HEK293 (cell line): Measurements from ENCODE around the gene DUS1L.
A peak's percentile ranks its signal among the peaks of the same experiment; 100 is the strongest.

Experiments used
- CTCF ChIP-seq: fragments of 450-650 bp; formaldehyde crosslinking; IDR thresholded peaks from 2 replicates; pipeline ENCODE4 v1.5.1; 2016; ENCODE audit warnings: missing biosample characterization, missing genetic modification characterization
- ELK4 ChIP-seq: IDR thresholded peaks from 2 replicates; pipeline ENCODE4 v1.6.1; 2011; ENCODE audit warnings: mild to moderate bottlenecking, low read depth, low read length, borderline replicate concordance
- HOXC10 ChIP-seq: sonication (generic); formaldehyde crosslinking; IDR thresholded peaks from 2 replicates; pipeline ENCODE4 v1.8.1; 2023; ENCODE audit warnings: mild to moderate bottlenecking, missing genetic modification reagents
- SALL2 ChIP-seq: fragments of 450-650 bp; formaldehyde crosslinking; IDR thresholded peaks from 2 replicates; pipeline ENCODE4 v1.5.0; 2017; ENCODE audit warnings: missing biosample characterization, mild to moderate bottlenecking, missing genetic modification characterization, borderline replicate concordance
- YY2 ChIP-seq: fragments of 450-650 bp; formaldehyde crosslinking; IDR thresholded peaks from 2 replicates; pipeline ENCODE4 v1.5.1; 2016; ENCODE audit warnings: missing biosample characterization, missing genetic modification characterization
- ZBTB11 ChIP-seq: fragments of 450-650 bp; formaldehyde crosslinking; conservative IDR thresholded peaks from 2 replicates; pipeline ENCODE4 v1.5.1; 2016; ENCODE audit warnings: low read depth, missing biosample characterization, missing genetic modification characterization
- ZEB2 ChIP-seq: fragments of 450-650 bp; formaldehyde crosslinking; IDR thresholded peaks from 2 replicates; pipeline ENCODE4 v1.5.1; 2016; ENCODE audit warnings: missing biosample characterization, missing genetic modification characterization
- ZFP69B ChIP-seq: fragments of 450-650 bp; formaldehyde crosslinking; IDR thresholded peaks from 2 replicates; pipeline ENCODE4 v1.5.1; 2016; ENCODE audit warnings: missing biosample characterization, missing genetic modification characterization
- ZNF133 ChIP-seq: fragments of 450-650 bp; formaldehyde crosslinking; IDR thresholded peaks from 2 replicates; pipeline ENCODE4 v1.5.1; 2016; ENCODE audit warnings: missing biosample characterization, missing genetic modification characterization
- ZNF140 ChIP-seq: fragments of 450-650 bp; formaldehyde crosslinking; IDR thresholded peaks from 2 replicates; pipeline ENCODE4 v1.5.1; 2016; ENCODE audit warnings: missing biosample characterization, missing genetic modification characterization
- ZNF148 ChIP-seq: fragments of 450-650 bp; formaldehyde crosslinking; IDR thresholded peaks from 2 replicates; pipeline ENCODE4 v1.5.0; 2017; ENCODE audit warnings: missing biosample characterization, missing genetic modification characterization, borderline replicate concordance
- ZNF157 ChIP-seq: fragments of 450-650 bp; formaldehyde crosslinking; IDR thresholded peaks from 2 replicates; pipeline ENCODE4 v1.5.1; 2016; ENCODE audit warnings: missing biosample characterization, missing genetic modification characterization
- ZNF174 ChIP-seq: fragments of 450-650 bp; formaldehyde crosslinking; IDR thresholded peaks from 2 replicates; pipeline ENCODE4 v1.5.0; 2017; ENCODE audit warnings: missing biosample characterization, mild to moderate bottlenecking, missing genetic modification characterization
- ZNF202 ChIP-seq: fragments of 450-650 bp; formaldehyde crosslinking; IDR thresholded peaks from 2 replicates; pipeline ENCODE4 v1.5.1; 2016; ENCODE audit warnings: missing biosample characterization, missing genetic modification characterization, borderline replicate concordance
- ZNF211 ChIP-seq: fragments of 450-650 bp; formaldehyde crosslinking; IDR thresholded peaks from 2 replicates; pipeline ENCODE4 v1.5.1; 2016; ENCODE audit warnings: low read depth, missing biosample characterization, missing genetic modification characterization
- ZNF248 ChIP-seq: fragments of 450-650 bp; formaldehyde crosslinking; IDR thresholded peaks from 2 replicates; pipeline ENCODE4 v1.5.1; 2017; ENCODE audit warnings: missing biosample characterization, missing genetic modification characterization
- ZNF26 ChIP-seq: fragments of 450-650 bp; formaldehyde crosslinking; IDR thresholded peaks from 2 replicates; pipeline ENCODE4 v1.5.1; 2016; ENCODE audit warnings: missing biosample characterization, missing genetic modification characterization
- ZNF266 ChIP-seq: fragments of 450-650 bp; formaldehyde crosslinking; IDR thresholded peaks from 2 replicates; pipeline ENCODE4 v1.5.1; 2016; ENCODE audit warnings: missing biosample characterization, missing genetic modification characterization, low read depth
- ZNF362 ChIP-seq: fragments of 450-650 bp; formaldehyde crosslinking; IDR thresholded peaks from 2 replicates; pipeline ENCODE4 v1.5.1; 2016; ENCODE audit warnings: missing biosample characterization, missing genetic modification characterization
- ZNF513 ChIP-seq: fragments of 450-650 bp; IDR thresholded peaks from 2 replicates; pipeline ENCODE4 v1.5.1; 2018; ENCODE audit warnings: missing biosample characterization, missing genetic modification characterization
- ZNF560 ChIP-seq: fragments of 450-650 bp; formaldehyde crosslinking; IDR thresholded peaks from 2 replicates; pipeline ENCODE4 v1.5.1; 2017; ENCODE audit warnings: missing biosample characterization, missing genetic modification characterization, borderline replicate concordance
- ZNF571 ChIP-seq: fragments of 450-650 bp; formaldehyde crosslinking; IDR thresholded peaks from 2 replicates; pipeline ENCODE4 v1.5.0; 2017; ENCODE audit warnings: missing biosample characterization, missing genetic modification characterization
- ZNF580 ChIP-seq: fragments of 450-650 bp; formaldehyde crosslinking; IDR thresholded peaks from 2 replicates; pipeline ENCODE4 v1.5.1; 2016; ENCODE audit warnings: missing biosample characterization, missing genetic modification characterization
- ZNF792 ChIP-seq: fragments of 450-650 bp; formaldehyde crosslinking; IDR thresholded peaks from 2 replicates; pipeline ENCODE4 v1.5.1; 2016; ENCODE audit warnings: missing biosample characterization, missing genetic modification characterization

Gene DUS1L

GRCh38 chr17:82105882-82106687 lies 40.5 kb upstream of the DUS1L start (continued):
- TF ChIP-seq ZNF560, result no peak
- TF ChIP-seq ZNF362, result no peak
- TF ChIP-seq ZFP69B (tag by site-specific recombination), result peak; percentile 99
- no peak for TF ChIP-seq ZNF580 (tag by site-specific recombination)
- TF ChIP-seq YY2, result no peak
- 0 out of 2 replicates have a peak, but pooled peaks have one; percentile 21 for TF ChIP-seq ZNF513 (tag by site-specific recombination)
- no peak for TF ChIP-seq ZNF174 (tag by site-specific recombination)
- TF ChIP-seq ZBTB11 (tag by site-specific recombination), result peak; percentile 35
- peak; percentile 82 for TF ChIP-seq CTCF (tag by site-specific recombination)
- TF ChIP-seq ZNF248 (tag by site-specific recombination), result no peak
- no peak for TF ChIP-seq ZNF140
- no peak for TF ChIP-seq ZNF266 (tag by site-specific recombination)
- TF ChIP-seq ZNF202, result no peak
- no peak for TF ChIP-seq ZNF148 (tag by site-specific recombination)
- no peak for TF ChIP-seq ZEB2 (tag by site-specific recombination)
- no peak for TF ChIP-seq SALL2 (tag by site-specific recombination)
- no peak for TF ChIP-seq HOXC10 (CRISPR knock-in tag)
- no peak for TF ChIP-seq ZNF792 (tag by site-specific recombination)
- TF ChIP-seq ZNF211 (tag by site-specific recombination), result no peak
- no peak for TF ChIP-seq ZNF157 (tag by site-specific recombination)
- no peak for TF ChIP-seq ZNF571 (tag by site-specific recombination)
- TF ChIP-seq ZNF26, result no peak
- TF ChIP-seq ELK4, result no peak
- TF ChIP-seq ZNF133, result no peak
